ENCODE measurements around the gene CPNE9. TPM values are rescaled to one million over a fixed set of nuclear protein-coding genes. Genes with fewer than 3 reads are reported as not detected.

The CPNE9 gene
- total RNA-seq, 1 donor from 2014 or later: 0.20 TPM

GRCh38 chr3:9681011-9681722 is 22.5 kb upstream of the CPNE9 start:
- peaks cover 46% of the 10 kb centered on the region for H3K36me3 Mint-ChIP-seq (ENCODE audit: low read depth, unreplicated experiment)
- no peak overlapping the region for H3K27ac Mint-ChIP-seq (ENCODE audit: unreplicated experiment)
- H3K36me3 ChIP-seq (ENCODE audit: insufficient read depth, low read length): peaks cover 32% of the 10 kb centered on the region

DNA sequence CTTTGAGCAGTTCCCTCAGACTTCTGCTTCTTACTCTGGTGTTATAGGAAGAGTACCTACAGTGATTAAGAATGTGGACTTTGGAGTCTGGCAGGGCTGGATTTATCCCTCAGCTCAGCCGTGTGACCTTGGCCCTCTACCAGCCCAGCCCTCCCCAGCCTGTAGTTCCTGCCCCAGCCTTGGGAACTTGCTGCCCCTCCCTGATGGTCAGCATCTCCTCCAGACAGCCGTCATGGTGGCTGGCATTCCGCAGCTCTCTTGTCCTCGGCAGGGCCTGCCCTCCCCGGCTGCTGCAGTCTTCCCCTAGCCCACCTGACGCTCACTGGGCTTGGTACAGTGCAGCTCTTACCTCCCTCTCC is 21.9 kb upstream of the CPNE9 start:
- no peaks in the 10 kb centered on the region for H3K4me1 ChIP-seq (ENCODE audit: insufficient read depth, low read length)
- H3K4me2 ChIP-seq (ENCODE audit: low read length): no peak overlapping the region
- no peak overlapping the region for H3K4me3 Mint-ChIP-seq (ENCODE audit: unreplicated experiment)
- no peaks in the 10 kb centered on the region for H3K27me3 ChIP-seq (ENCODE audit: insufficient read depth, low read length)
- no peak overlapping the region for H3K9ac ChIP-seq (ENCODE audit: low read length)
- H3K36me3 Mint-ChIP-seq (ENCODE audit: low read depth, unreplicated experiment): peaks cover 48% of the 10 kb centered on the region
- no peaks in the 10 kb centered on the region for H3K79me2 ChIP-seq (ENCODE audit: insufficient read depth, low read length)
- no peak overlapping the region for H2AFZ ChIP-seq (ENCODE audit: low read depth, low read length)
- no peak overlapping the region for H3K4me3 ChIP-seq (ENCODE audit: insufficient read depth, low read depth, low read length)
- DNase-seq (ENCODE audit: low read depth) (no peak), FAIRE-seq (no peak)
- no peak overlapping the region for H3K27ac ChIP-seq (ENCODE audit: low read depth, low read length)
- no peaks in the 10 kb centered on the region for H3K27me3 Mint-ChIP-seq (ENCODE audit: low read depth, unreplicated experiment)
- H3K9me3 ChIP-seq (ENCODE audit: insufficient read depth, low read depth, low read length): no peaks in the 10 kb centered on the region
- TF ChIP-seq, protein P1, sequence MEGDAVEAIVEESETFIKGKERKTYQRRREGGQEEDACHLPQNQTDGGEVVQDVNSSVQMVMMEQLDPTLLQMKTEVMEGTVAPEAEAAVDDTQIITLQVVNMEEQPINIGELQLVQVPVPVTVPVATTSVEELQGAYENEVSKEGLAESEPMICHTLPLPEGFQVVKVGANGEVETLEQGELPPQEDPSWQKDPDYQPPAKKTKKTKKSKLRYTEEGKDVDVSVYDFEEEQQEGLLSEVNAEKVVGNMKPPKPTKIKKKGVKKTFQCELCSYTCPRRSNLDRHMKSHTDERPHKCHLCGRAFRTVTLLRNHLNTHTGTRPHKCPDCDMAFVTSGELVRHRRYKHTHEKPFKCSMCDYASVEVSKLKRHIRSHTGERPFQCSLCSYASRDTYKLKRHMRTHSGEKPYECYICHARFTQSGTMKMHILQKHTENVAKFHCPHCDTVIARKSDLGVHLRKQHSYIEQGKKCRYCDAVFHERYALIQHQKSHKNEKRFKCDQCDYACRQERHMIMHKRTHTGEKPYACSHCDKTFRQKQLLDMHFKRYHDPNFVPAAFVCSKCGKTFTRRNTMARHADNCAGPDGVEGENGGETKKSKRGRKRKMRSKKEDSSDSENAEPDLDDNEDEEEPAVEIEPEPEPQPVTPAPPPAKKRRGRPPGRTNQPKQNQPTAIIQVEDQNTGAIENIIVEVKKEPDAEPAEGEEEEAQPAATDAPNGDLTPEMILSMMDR (IDR thresholded peaks at IDR 0.05; ENCODE audit: insufficient read depth, low read depth, low read length): no peak
- TF ChIP-seq EZH2 (IDR thresholded peaks at IDR 0.05; ENCODE audit: insufficient read depth, low read length): no peak
- peaks cover 32% of the 10 kb centered on the region for H3K36me3 ChIP-seq (ENCODE audit: insufficient read depth, low read length)
- H3K27ac Mint-ChIP-seq (ENCODE audit: unreplicated experiment): no peak overlapping the region
- H3K9me3 Mint-ChIP-seq (ENCODE audit: unreplicated experiment): no peaks in the 10 kb centered on the region
- peaks cover 3% of the 10 kb centered on the region for H3K4me1 Mint-ChIP-seq (ENCODE audit: low read depth, unreplicated experiment)
- H4K20me1 ChIP-seq (ENCODE audit: insufficient read depth, low read length): no peaks in the 10 kb centered on the region

More at GRCh38 chr3:9681011-9681722, 22.5 kb upstream of the CPNE9 start:
- H3K4me3 ChIP-seq (ENCODE audit: insufficient read depth, low read depth, low read length): no peak overlapping the region
- Mint-ChIP-seq H3K9me3 (ENCODE audit: unreplicated experiment) (no peaks in the 10 kb centered on the region), H3K4me1 (ENCODE audit: low read depth, unreplicated experiment) (peaks cover 6% of the 10 kb centered on the region), H3K27me3 (ENCODE audit: low read depth, unreplicated experiment) (no peaks in the 10 kb centered on the region), H3K4me3 (ENCODE audit: unreplicated experiment) (no peak overlapping the region)
- no peak overlapping the region for H3K4me2 ChIP-seq (ENCODE audit: low read length)
- FAIRE-seq (no peak), DNase-seq (ENCODE audit: low read depth) (no peak)
- TF ChIP-seq EZH2 (IDR thresholded peaks at IDR 0.05; ENCODE audit: insufficient read depth, low read length): no peak
- TF ChIP-seq, protein P1 (IDR thresholded peaks at IDR 0.05; ENCODE audit: insufficient read depth, low read depth, low read length): no peak
- no peaks in the 10 kb centered on the region for H3K79me2 ChIP-seq (ENCODE audit: insufficient read depth, low read length)
- no peaks in the 10 kb centered on the region for H4K20me1 ChIP-seq (ENCODE audit: insufficient read depth, low read length)
- H2AFZ ChIP-seq (ENCODE audit: low read depth, low read length): no peak overlapping the region
- H3K9ac ChIP-seq (ENCODE audit: low read length): no peak overlapping the region
- H3K27ac ChIP-seq (ENCODE audit: low read depth, low read length): no peak overlapping the region
- no peaks in the 10 kb centered on the region for H3K4me1 ChIP-seq (ENCODE audit: insufficient read depth, low read length)
- H3K9me3 ChIP-seq (ENCODE audit: insufficient read depth, low read depth, low read length): no peaks in the 10 kb centered on the region
- no peaks in the 10 kb centered on the region for H3K27me3 ChIP-seq (ENCODE audit: insufficient read depth, low read length)

GRCh38 chr3:9682096-9682495 is 21.5 kb upstream of the CPNE9 start:
- TF ChIP-seq, protein P1 (IDR thresholded peaks at IDR 0.05; ENCODE audit: insufficient read depth, low read depth, low read length): no peak
- TF ChIP-seq EZH2 (IDR thresholded peaks at IDR 0.05; ENCODE audit: insufficient read depth, low read length): no peak
- H3K9me3 ChIP-seq (ENCODE audit: insufficient read depth, low read depth, low read length): no peaks in the 10 kb centered on the region
- H2AFZ ChIP-seq (ENCODE audit: low read depth, low read length): no peak overlapping the region
- FAIRE-seq (no peak), DNase-seq (ENCODE audit: low read depth) (no peak)
- no peaks in the 10 kb centered on the region for H3K27me3 Mint-ChIP-seq (ENCODE audit: low read depth, unreplicated experiment)
- no peaks in the 10 kb centered on the region for H3K4me1 Mint-ChIP-seq (ENCODE audit: low read depth, unreplicated experiment)
- no peaks in the 10 kb centered on the region for H3K27me3 ChIP-seq (ENCODE audit: insufficient read depth, low read length)
- H3K4me3 Mint-ChIP-seq (ENCODE audit: unreplicated experiment): no peak overlapping the region
- H3K4me1 ChIP-seq (ENCODE audit: insufficient read depth, low read length): no peaks in the 10 kb centered on the region
- H3K27ac ChIP-seq (ENCODE audit: low read depth, low read length): no peak overlapping the region
- no peak overlapping the region for H3K4me2 ChIP-seq (ENCODE audit: low read length)
- no peaks in the 10 kb centered on the region for H4K20me1 ChIP-seq (ENCODE audit: insufficient read depth, low read length)
- no peak overlapping the region for H3K27ac Mint-ChIP-seq (ENCODE audit: unreplicated experiment)
- H3K36me3 ChIP-seq (ENCODE audit: insufficient read depth, low read length): peaks cover 32% of the 10 kb centered on the region
- H3K79me2 ChIP-seq (ENCODE audit: insufficient read depth, low read length): no peaks in the 10 kb centered on the region
- H3K9ac ChIP-seq (ENCODE audit: low read length): no peak overlapping the region
- no peaks in the 10 kb centered on the region for H3K9me3 Mint-ChIP-seq (ENCODE audit: unreplicated experiment)
- H3K4me3 ChIP-seq (ENCODE audit: insufficient read depth, low read depth, low read length): no peak overlapping the region
- H3K36me3 Mint-ChIP-seq (ENCODE audit: low read depth, unreplicated experiment): peaks cover 48% of the 10 kb centered on the region
